Stimulated activated CD4-positive, alpha-beta T cell treated with anti-CD3 and anti-CD28 coated beads, Interleukin-15, amount 100 ng/mL, for 1 hour (primary cell): ENCODE measurements around the gene PACSIN3.
"Not testable (repeated sequence)": the region's sequence is repeated elsewhere in the genome, so short reads cannot be mapped to it uniquely, and the experiment has no call there.

Source experiments
- DNase-seq, 2 donors: peaks; one replicate each; pipeline ENCODE4 v3.0.0-alpha.2; 2020; ENCODE audit warnings: low read depth in 1 of 2, low spot score in 1 of 2

PACSIN3 gene

GRCh38 chr11:47186076-47186699 is at the start of gene PACSIN3:
Gene PACSIN3, minus strand, starts transcription at chr11:47186434. Its CDS starts 3,707 bp downstream, at chr11:47182727.
- peak; percentile 7 to 41 for DNase-seq

- DNase-seq: no peak
These were observed 48.9 kb upstream of the PACSIN3 start for GRCh38 chr11:47235163-47235562.

- DNase-seq: peak in 1 of 2 donors; percentile 42
These were observed 48.5 kb upstream of the PACSIN3 start for GRCh38 chr11:47234669-47235100.

- DNase-seq: no peak
These were observed 47.9 kb upstream of the PACSIN3 start for GRCh38 chr11:47233989-47234668.

- DNase-seq: no peak
These were observed 46.8 kb upstream of the PACSIN3 start for GRCh38 chr11:47233051-47233450.

GRCh38 chr11:47229161-47229560 is 42.9 kb upstream of the PACSIN3 start:
- no peak for DNase-seq

- no peak for DNase-seq
These were observed 39.5 kb upstream of the PACSIN3 start for GRCh38 chr11:47225552-47226400.

- DNase-seq: no peak
These were observed 36.5 kb upstream of the PACSIN3 start for GRCh38 chr11:47222696-47223095.

- no peak for DNase-seq
These were observed 34.2 kb upstream of the PACSIN3 start for GRCh38 chr11:47220401-47220821.

- DNase-seq: peak; percentile 38 to 52
These were observed 30.0 kb upstream of the PACSIN3 start for GRCh38 chr11:47216121-47216798.

- no peak for DNase-seq
These were observed 29.2 kb upstream of the PACSIN3 start for GRCh38 chr11:47215366-47215910.

GRCh38 chr11:47213950-47214565 is 27.8 kb upstream of the PACSIN3 start:
- peak; percentile 65 to 67 for DNase-seq

GRCh38 chr11:47212938-47213337 is 26.7 kb upstream of the PACSIN3 start:
- DNase-seq: no peak

GRCh38 chr11:47208628-47209027 is 22.4 kb upstream of the PACSIN3 start:
- no peak for DNase-seq

- not testable (repeated sequence) for DNase-seq
These were observed 21.8 kb upstream of the PACSIN3 start for GRCh38 chr11:47208008-47208552.

- no peak for DNase-seq
These were observed 21.2 kb upstream of the PACSIN3 start for GRCh38 chr11:47207459-47207858.

GRCh38 chr11:47206577-47206976 is 20.3 kb upstream of the PACSIN3 start:
- DNase-seq: not testable (repeated sequence)

GRCh38 chr11:47204637-47204989 is 18.4 kb upstream of the PACSIN3 start:
- DNase-seq: no peak

- DNase-seq: no peak
These were observed 16.3 kb upstream of the PACSIN3 start for GRCh38 chr11:47202576-47202975.

GRCh38 chr11:47201015-47201414 is 14.8 kb upstream of the PACSIN3 start:
- no peak for DNase-seq
